MCF 10A (cell line): ENCODE results near the gene MYO1D. TPM values are rescaled to one million over a fixed set of nuclear protein-coding genes. Genes with fewer than 3 reads are reported as not detected.

Experiments used
- BruUV-seq: library from RNA; stranded (reverse); fragments of 400-500 nt; replicated peaks from 2 replicates; lab custom pipeline; 2021; lab: Mats Ljungman, UMichigan
- CTCF ChIA-PET: fragments of 300-600 bp; sonication (Branson Sonifier 250); formaldehyde crosslinking; extraction: SDS; loops from one replicate; lab custom pipeline; 2021; ENCODE audit warnings: antibody characterized with exemption, inconsistent platforms; lab: Yijun Ruan, JAX
- POLR2A ChIA-PET: fragments of 300-600, 350-650 bp; sonication (Branson Sonifier 250); formaldehyde crosslinking; extraction: SDS; loops from one replicate; lab custom pipeline; 2020; ENCODE audit warnings: antibody characterized with exemption, inconsistent platforms; lab: Yijun Ruan, JAX
- DNase-seq: peaks from one replicate; pipeline ENCODE4 v3.0.0-alpha.2; 2018; ENCODE audit not compliant: unreplicated experiment
- H3K27ac Mint-ChIP-seq: one replicate; pipeline ENCODE4 v1.8.0; 2022; ENCODE audit warnings: mild to moderate bottlenecking, low read depth, mixed read lengths; ENCODE audit not compliant: unreplicated experiment
- H3K27me3 Mint-ChIP-seq: one replicate; pipeline ENCODE4 v1.8.0; 2022; ENCODE audit warnings: mixed read lengths; ENCODE audit not compliant: insufficient read depth, unreplicated experiment
- H3K36me3 Mint-ChIP-seq: one replicate; pipeline ENCODE4 v1.8.0; 2022; ENCODE audit warnings: mild to moderate bottlenecking, moderate library complexity, mixed read lengths; ENCODE audit not compliant: insufficient read depth, unreplicated experiment
- H3K4me1 Mint-ChIP-seq: one replicate; pipeline ENCODE4 v1.8.0; 2022; ENCODE audit warnings: mixed read lengths; ENCODE audit not compliant: insufficient read depth, unreplicated experiment
- H3K4me3 Mint-ChIP-seq: one replicate; pipeline ENCODE4 v1.8.0; 2022; ENCODE audit warnings: mild to moderate bottlenecking, moderate library complexity, mixed read lengths; ENCODE audit not compliant: unreplicated experiment
- H3K9me3 Mint-ChIP-seq: one replicate; pipeline ENCODE4 v1.8.0; 2022; ENCODE audit warnings: mixed read lengths; ENCODE audit not compliant: unreplicated experiment
- CTCF ChIP-seq: fragments of 200-600 bp; IDR thresholded peaks from one replicate; pipeline ENCODE4 v1.8.0; 2022; ENCODE audit warnings: antibody characterized with exemption, mild to moderate bottlenecking; ENCODE audit not compliant: unreplicated experiment
- intact Hi-C: fragments of 100-400 bp; cut with micrococcal nuclease; formaldehyde crosslinking; loops from 2 replicates; pipeline ENCODE4 v1.14.1; 2022
- total RNA-seq: library from RNA; stranded (reverse); gene quantifications from 2 replicates; pipeline ENCODE4 v1.2.3, GENCODE V29; 2022

Gene MYO1D
- total RNA-seq, 1 experiment from 2014 or later, result 30.5 TPM

- intact Hi-C loops, result loop anchor here (1.0 kb wide), 1 partner anchor 268 kb away; no protein-coding TSS in a partner anchor
- H3K27me3 Mint-ChIP-seq, result no peaks in the 10 kb centered on the region
- peaks cover 37% of the 10 kb centered on the region for H3K36me3 Mint-ChIP-seq
- no peak for TF ChIP-seq CTCF
- H3K4me3 Mint-ChIP-seq, result peak within 1 kb of the TSS; percentile 80
- ChIA-PET CTCF (interaction anchor here (0.6 to 2.2 kb wide), 8 partner anchors 11 to 390 kb away, joined by 3 to 8 read pairs (median 3); partner anchors contain the start of genes MYO1D and PSMD11), POLR2A (interaction anchor here (0.8 to 1.9 kb wide), 12 partner anchors 9 to 390 kb away, joined by 3 to 11 read pairs (median 3); partner anchors contain the start of genes MYO1D and PSMD11)
- peak within 1 kb of the TSS; percentile 42 for H3K27ac Mint-ChIP-seq
- no peaks in the 10 kb centered on the region for H3K9me3 Mint-ChIP-seq
- peaks cover 23% of the 10 kb centered on the region for H3K4me1 Mint-ChIP-seq
- BruUV-seq, result no TSS peak
- DNase-seq, result peak; percentile 55
Observed at GRCh38 chr17:32486701-32487472, 390.0 kb downstream of the MYO1D start, which contains the start of gene CDK5R1. Gene CDK5R1 (plus strand): TSS chr17:32486993. CDS start chr17:32487621, 628 bp downstream.

GRCh38 chr17:32486111-32486700 is 390.7 kb downstream of the MYO1D start:
- Mint-ChIP-seq H3K27me3 (no peaks in the 10 kb centered on the region), H3K9me3 (no peaks in the 10 kb centered on the region), H3K4me1 (peaks cover 20% of the 10 kb centered on the region), H3K36me3 (peaks cover 43% of the 10 kb centered on the region), H3K27ac (no peak overlapping the region), H3K4me3 (peak overlapping the region; percentile 80)
- POLR2A ChIA-PET, result interaction anchor here (0.7 to 1.9 kb wide), 11 partner anchors 10 to 390 kb away, joined by 3 to 11 read pairs (median 3); partner anchors contain the start of genes MYO1D and PSMD11
- no TSS peak for BruUV-seq
- intact Hi-C loops, result no loop called here
- TF ChIP-seq CTCF, result no peak
- CTCF ChIA-PET, result interaction anchor here (0.6 to 2.9 kb wide), 9 partner anchors 12 to 489 kb away, joined by 3 to 16 read pairs (median 3); partner anchors contain the start of genes MYO1D and PSMD11
- DNase-seq, result peak; percentile 75

- Mint-ChIP-seq H3K36me3 (peaks cover 49% of the 10 kb centered on the region), H3K9me3 (no peaks in the 10 kb centered on the region), H3K27me3 (no peaks in the 10 kb centered on the region), H3K4me1 (peaks cover 16% of the 10 kb centered on the region), H3K27ac (no peak overlapping the region), H3K4me3 (peak overlapping the region; percentile 80)
- ChIA-PET POLR2A (interaction anchor here (0.7 to 1.9 kb wide), 6 partner anchors 11 to 344 kb away, joined by 3 to 11 read pairs (median 4); partner anchors contain the start of gene PSMD11), CTCF (interaction anchor here (0.6 to 4.0 kb wide), 12 partner anchors 10 to 489 kb away, joined by 3 to 39 read pairs (median 4); no protein-coding TSS in a partner anchor)
- BruUV-seq, result no TSS peak
- no peak for TF ChIP-seq CTCF
- intact Hi-C loops, result no loop called here
- DNase-seq, result no peak
Observed at GRCh38 chr17:32485261-32486110, 391.4 kb downstream of the MYO1D start.
